Measurements from ENCODE around the gene FBXO8.
A peak's percentile ranks its signal among the peaks of the same experiment; 100 is the strongest.

FBXO8 gene

DNA sequence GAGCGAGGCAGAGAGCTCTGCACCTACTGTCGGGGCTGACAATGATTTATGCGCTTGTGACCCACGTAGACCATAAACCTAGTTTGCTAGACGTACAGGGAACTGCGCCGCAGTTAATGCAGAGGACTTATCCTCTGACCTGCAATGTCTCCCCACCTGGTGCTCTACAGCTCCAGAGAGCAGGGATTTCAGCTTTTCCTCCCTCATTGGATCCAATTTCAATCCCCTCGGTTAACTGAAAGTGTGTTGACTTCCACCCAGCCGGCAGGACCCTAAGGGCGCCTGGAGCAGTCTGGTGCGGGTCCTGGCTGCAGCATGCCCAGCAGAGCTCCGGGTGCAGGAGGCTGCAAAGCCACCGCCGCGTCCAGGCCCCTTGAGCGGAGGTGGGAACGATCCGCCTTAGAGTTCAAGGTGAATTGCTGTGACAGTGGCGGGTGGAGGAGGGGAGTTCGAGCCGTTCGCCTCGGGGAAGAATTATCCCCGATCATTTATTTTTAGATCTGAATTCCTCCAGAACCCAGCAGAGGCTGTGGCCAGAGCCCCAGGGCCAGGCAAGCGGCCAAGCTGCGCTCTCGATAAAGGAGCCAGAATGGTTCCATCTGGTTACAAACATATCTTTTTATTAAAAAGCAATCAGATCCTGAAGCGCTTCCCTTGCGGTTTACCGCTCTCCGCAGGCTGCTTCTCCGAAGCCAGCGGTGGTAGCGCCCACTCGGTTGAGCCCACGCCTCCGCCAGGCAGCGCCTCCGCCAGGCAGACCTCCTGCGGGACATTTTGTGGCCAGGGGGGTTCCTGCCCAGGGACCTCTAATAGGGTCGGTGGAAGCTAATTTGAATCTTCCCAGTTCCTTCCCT is 66.0 kb downstream of the FBXO8 start:
- Histone ChIP-seq H3K27ac (ENCODE audit: poor library complexity, severe bottlenecking) (no peak overlapping the region), H3K27me3 (ENCODE audit: insufficient read depth, poor library complexity, severe bottlenecking) (peaks cover 70% of the 10 kb centered on the region), H3K9me3 (ENCODE audit: severe bottlenecking) (no peaks in the 10 kb centered on the region), H3K4me1 (ENCODE audit: insufficient read depth, poor library complexity, severe bottlenecking) (no peaks in the 10 kb centered on the region), H3K4me3 (ENCODE audit: severe bottlenecking) (peak overlapping the region; percentile 14), H3K36me3 (ENCODE audit: low read depth) (no peaks in the 10 kb centered on the region; the same call in 1 of the 2 replicates)
- DNase-seq (ENCODE audit: low spot score) (no peak), ATAC-seq (ENCODE audit: low read depth) (peak; percentile 48)
- TF ChIP-seq, protein P1, sequence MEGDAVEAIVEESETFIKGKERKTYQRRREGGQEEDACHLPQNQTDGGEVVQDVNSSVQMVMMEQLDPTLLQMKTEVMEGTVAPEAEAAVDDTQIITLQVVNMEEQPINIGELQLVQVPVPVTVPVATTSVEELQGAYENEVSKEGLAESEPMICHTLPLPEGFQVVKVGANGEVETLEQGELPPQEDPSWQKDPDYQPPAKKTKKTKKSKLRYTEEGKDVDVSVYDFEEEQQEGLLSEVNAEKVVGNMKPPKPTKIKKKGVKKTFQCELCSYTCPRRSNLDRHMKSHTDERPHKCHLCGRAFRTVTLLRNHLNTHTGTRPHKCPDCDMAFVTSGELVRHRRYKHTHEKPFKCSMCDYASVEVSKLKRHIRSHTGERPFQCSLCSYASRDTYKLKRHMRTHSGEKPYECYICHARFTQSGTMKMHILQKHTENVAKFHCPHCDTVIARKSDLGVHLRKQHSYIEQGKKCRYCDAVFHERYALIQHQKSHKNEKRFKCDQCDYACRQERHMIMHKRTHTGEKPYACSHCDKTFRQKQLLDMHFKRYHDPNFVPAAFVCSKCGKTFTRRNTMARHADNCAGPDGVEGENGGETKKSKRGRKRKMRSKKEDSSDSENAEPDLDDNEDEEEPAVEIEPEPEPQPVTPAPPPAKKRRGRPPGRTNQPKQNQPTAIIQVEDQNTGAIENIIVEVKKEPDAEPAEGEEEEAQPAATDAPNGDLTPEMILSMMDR (IDR thresholded peaks at IDR 0.05; ENCODE audit: poor library complexity, severe bottlenecking), result no peak

DNA sequence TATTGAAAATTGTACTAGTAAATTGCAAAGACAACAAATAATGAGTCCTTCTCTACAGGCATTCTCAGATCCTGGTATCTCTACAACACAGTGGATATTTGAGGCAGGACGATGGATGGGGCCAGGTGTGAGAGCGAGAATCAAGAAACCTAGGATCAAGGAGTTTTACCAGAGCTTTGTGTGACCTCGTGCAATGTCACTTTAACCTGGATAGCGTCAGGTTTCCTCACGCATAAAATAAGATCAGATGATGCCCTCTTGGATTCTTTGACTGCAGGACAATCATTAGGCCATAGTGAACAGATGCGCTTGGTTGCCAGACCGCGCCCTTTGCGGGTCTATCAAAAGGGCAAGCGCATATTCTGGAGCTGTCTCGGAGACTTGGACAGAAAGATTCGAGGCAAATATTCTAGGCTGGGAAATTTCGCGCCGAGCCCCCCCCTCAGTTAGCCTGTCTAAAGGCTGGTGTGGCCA is 66.6 kb downstream of the FBXO8 start:
- Histone ChIP-seq H3K4me1 (ENCODE audit: insufficient read depth, poor library complexity, severe bottlenecking) (no peaks in the 10 kb centered on the region), H3K36me3 (ENCODE audit: low read depth) (no peaks in the 10 kb centered on the region; the same call in 1 of the 2 replicates), H3K27ac (ENCODE audit: poor library complexity, severe bottlenecking) (no peak overlapping the region), H3K27me3 (ENCODE audit: insufficient read depth, poor library complexity, severe bottlenecking) (peaks cover 65% of the 10 kb centered on the region), H3K9me3 (ENCODE audit: severe bottlenecking) (no peaks in the 10 kb centered on the region), H3K4me3 (ENCODE audit: severe bottlenecking) (no peak overlapping the region)
- ATAC-seq (ENCODE audit: low read depth) (no peak), DNase-seq (ENCODE audit: low spot score) (no peak)
- TF ChIP-seq, protein P1 (IDR thresholded peaks at IDR 0.05; ENCODE audit: poor library complexity, severe bottlenecking), result no peak

DNA sequence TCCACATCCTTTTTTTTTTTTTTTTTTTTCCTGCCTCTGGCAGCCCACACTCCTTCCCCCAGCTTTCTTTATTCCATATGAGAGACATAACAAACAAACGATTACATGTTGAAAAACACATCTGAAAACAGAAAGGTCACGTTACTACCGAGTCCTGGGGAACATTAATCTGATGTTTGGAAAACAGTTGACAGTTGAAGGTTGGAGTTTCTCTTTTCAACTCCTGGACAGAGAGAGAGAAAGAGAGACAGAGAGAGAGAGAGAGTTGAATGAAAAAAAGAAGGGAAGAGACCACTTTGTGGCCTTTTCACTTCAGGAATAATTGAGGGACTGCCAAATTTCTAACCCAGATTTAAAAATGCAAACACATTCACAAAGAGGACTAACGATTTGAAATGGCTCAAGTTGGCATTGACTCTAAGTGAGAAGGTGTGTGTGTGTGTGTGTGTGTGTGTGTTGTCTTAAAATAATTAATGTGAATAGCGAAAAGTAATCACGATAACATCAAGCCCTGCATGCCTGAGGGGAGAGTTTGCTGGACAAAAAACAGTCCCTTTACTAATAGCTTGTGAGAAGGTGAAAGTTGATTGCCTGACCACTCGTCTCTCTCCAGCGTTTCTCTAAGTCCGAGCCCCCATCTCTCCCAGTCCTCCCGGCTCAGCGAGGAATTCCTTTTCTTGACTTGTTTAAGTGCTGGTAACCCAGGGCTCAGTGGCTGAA is 67.3 kb downstream of the FBXO8 start:
- Histone ChIP-seq H3K27me3 (ENCODE audit: insufficient read depth, poor library complexity, severe bottlenecking) (peaks cover 64% of the 10 kb centered on the region), H3K4me1 (ENCODE audit: insufficient read depth, poor library complexity, severe bottlenecking) (no peaks in the 10 kb centered on the region), H3K4me3 (ENCODE audit: severe bottlenecking) (no peak overlapping the region), H3K36me3 (ENCODE audit: low read depth) (no peaks in the 10 kb centered on the region; the same call in 1 of the 2 replicates), H3K27ac (ENCODE audit: poor library complexity, severe bottlenecking) (no peak overlapping the region), H3K9me3 (ENCODE audit: severe bottlenecking) (no peaks in the 10 kb centered on the region)
- TF ChIP-seq, protein P1 (IDR thresholded peaks at IDR 0.05; ENCODE audit: poor library complexity, severe bottlenecking), result no peak
- no peak for ATAC-seq (ENCODE audit: low read depth)
- no peak for DNase-seq (ENCODE audit: low spot score)

DNA sequence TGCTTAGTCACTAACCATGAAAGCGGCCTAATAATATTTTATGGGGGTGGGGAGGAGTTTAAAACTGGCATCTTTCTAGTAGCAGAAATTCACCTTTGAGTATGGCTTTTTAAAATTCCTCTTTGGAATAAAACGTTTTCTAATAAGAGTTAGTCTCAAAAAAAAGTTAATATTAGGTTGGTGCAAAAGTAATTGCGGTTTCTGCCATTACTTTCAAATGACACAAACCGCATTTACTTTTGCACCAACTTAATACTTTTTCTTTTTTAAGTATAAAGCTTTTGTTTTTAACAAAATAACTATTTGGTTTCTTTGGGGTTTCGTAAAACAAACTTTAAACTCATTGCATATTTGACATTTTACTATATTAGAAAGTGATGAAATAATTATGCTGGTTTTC is 68.4 kb downstream of the FBXO8 start:
- DNase-seq (ENCODE audit: low spot score), result no peak
- no peaks in the 10 kb centered on the region for H3K4me1 ChIP-seq (ENCODE audit: insufficient read depth, poor library complexity, severe bottlenecking)
- H3K36me3 ChIP-seq (ENCODE audit: low read depth), result no peaks in the 10 kb centered on the region
- no peak overlapping the region for H3K4me3 ChIP-seq (ENCODE audit: severe bottlenecking)
- no peak overlapping the region for H3K27ac ChIP-seq (ENCODE audit: poor library complexity, severe bottlenecking)
- no peaks in the 10 kb centered on the region for H3K9me3 ChIP-seq (ENCODE audit: severe bottlenecking)
- peaks cover 59% of the 10 kb centered on the region for H3K27me3 ChIP-seq (ENCODE audit: insufficient read depth, poor library complexity, severe bottlenecking)
- TF ChIP-seq, protein P1 (IDR thresholded peaks at IDR 0.05; ENCODE audit: poor library complexity, severe bottlenecking), result no peak
- ATAC-seq (ENCODE audit: low read depth), result no peak
